ENCODE measurements around the gene PRSS53.

The PRSS53 gene

DNA sequence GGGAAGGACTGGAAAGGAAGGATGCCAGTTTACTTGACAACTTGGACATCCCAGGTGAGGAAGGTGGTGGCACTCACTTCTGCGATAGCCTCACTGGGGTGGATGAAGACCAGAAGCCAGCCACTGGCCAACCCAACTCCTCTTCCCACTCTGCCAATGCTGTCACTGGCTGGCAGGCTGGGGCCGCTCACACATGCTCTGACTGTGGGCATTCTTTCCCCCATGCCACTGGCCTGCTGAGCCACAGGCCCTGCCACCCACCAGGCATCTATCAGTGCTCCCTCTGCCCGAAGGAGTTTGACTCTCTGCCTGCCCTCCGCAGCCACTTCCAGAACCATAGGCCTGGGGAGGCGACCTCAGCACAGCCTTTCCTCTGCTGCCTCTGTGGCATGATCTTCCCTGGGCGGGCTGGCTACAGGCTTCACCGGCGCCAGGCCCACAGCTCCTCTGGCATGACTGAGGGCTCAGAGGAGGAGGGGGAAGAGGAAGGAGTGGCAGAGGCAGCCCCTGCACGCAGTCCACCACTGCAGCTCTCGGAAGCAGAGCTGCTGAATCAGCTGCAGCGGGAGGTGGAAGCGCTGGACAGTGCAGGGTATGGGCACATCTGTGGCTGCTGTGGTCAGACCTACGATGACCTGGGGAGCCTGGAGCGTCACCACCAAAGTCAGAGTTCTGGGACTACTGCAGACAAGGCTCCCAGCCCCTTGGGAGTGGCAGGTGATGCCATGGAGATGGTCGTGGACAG, 10.0 kb downstream of the PRSS53 start:
- no peak overlapping the region for H3K4me3 ChIP-seq (replicated peaks; ENCODE audit: low read depth, low read length)
- no peak for DNase-seq (ENCODE audit: low read depth)
- no peak for TF ChIP-seq CTCF (IDR thresholded peaks at IDR 0.05; ENCODE audit: low read length, missing control alignments)

DNA sequence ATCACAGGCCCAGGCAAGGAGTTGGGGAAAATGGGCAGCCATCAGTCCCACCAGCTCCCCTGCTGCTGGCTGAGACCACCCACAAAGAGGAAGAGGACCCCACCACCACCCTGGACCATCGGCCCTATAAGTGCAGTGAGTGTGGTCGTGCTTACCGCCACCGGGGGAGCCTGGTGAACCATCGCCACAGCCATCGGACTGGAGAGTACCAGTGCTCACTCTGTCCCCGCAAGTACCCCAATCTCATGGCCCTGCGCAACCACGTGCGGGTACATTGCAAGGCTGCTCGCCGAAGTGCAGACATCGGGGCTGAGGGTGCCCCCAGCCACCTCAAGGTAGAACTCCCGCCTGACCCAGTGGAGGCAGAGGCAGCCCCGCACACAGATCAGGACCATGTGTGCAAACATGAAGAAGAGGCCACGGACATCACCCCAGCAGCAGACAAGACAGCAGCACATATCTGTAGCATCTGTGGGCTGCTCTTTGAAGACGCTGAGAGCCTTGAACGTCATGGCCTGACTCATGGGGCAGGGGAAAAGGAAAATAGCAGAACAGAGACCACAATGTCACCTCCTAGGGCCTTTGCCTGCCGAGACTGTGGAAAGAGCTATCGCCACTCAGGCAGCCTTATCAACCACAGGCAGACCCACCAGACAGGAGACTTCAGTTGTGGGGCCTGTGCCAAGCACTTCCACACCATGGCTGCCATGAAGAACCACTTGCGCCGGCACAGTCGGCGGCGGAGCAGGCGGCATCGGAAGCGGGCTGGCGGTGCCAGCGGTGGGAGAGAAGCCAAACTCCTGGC, 10.9 kb downstream of the PRSS53 start:
- no peak for DNase-seq (ENCODE audit: low read depth)
- no peak for TF ChIP-seq CTCF (IDR thresholded peaks at IDR 0.05; ENCODE audit: low read length, missing control alignments)
- H3K4me3 ChIP-seq (replicated peaks; ENCODE audit: low read depth, low read length) = no peak overlapping the region

DNA sequence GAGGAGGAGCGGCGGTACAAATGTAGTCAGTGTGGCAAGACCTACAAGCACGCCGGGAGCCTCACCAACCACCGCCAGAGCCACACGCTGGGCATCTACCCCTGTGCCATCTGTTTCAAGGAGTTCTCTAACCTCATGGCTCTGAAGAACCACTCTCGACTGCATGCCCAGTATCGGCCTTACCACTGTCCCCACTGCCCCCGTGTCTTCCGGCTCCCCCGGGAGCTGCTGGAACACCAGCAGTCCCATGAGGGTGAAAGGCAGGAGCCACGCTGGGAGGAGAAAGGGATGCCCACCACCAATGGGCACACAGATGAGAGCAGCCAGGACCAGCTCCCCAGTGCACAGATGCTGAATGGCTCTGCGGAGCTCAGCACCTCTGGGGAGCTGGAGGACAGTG, 11.7 kb downstream of the PRSS53 start:
- no peak overlapping the region for H3K4me3 ChIP-seq (replicated peaks; ENCODE audit: low read depth, low read length)
- no peak for TF ChIP-seq CTCF (IDR thresholded peaks at IDR 0.05; ENCODE audit: low read length, missing control alignments)
- DNase-seq (ENCODE audit: low read depth) = no peak

- DNase-seq (ENCODE audit: low read depth) = no peak
- no peak overlapping the region for H3K4me3 ChIP-seq (replicated peaks; ENCODE audit: low read depth, low read length)
- TF ChIP-seq CTCF (IDR thresholded peaks at IDR 0.05; ENCODE audit: low read length, missing control alignments) = no peak
These were observed 12.4 kb downstream of the PRSS53 start for GRCh38 chr16:31076319-31076718.

DNA sequence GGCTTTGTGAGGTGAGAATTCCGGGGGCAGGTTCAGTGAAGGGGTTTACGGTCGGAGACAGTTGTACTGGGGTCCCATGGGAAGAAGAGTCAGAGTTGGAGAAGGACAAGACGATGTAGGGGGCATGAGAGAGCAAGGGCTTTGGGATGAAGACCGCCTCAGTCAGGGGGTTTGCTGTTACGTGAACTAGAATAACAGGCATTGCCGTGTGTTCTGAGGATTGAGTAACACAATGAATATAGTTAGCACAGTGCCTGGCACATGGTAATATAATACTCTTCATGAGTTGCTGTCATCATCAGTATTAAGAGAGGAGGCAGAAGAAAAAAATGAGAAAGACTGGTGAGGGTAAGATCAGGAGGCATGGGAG, 13.9 kb downstream of the PRSS53 start:
- no peak for TF ChIP-seq CTCF (IDR thresholded peaks at IDR 0.05; ENCODE audit: low read length, missing control alignments)
- peak; percentile 18 for DNase-seq (ENCODE audit: low read depth)
- peak overlapping the region; percentile 99 for H3K4me3 ChIP-seq (replicated peaks; ENCODE audit: low read depth, low read length)

DNA sequence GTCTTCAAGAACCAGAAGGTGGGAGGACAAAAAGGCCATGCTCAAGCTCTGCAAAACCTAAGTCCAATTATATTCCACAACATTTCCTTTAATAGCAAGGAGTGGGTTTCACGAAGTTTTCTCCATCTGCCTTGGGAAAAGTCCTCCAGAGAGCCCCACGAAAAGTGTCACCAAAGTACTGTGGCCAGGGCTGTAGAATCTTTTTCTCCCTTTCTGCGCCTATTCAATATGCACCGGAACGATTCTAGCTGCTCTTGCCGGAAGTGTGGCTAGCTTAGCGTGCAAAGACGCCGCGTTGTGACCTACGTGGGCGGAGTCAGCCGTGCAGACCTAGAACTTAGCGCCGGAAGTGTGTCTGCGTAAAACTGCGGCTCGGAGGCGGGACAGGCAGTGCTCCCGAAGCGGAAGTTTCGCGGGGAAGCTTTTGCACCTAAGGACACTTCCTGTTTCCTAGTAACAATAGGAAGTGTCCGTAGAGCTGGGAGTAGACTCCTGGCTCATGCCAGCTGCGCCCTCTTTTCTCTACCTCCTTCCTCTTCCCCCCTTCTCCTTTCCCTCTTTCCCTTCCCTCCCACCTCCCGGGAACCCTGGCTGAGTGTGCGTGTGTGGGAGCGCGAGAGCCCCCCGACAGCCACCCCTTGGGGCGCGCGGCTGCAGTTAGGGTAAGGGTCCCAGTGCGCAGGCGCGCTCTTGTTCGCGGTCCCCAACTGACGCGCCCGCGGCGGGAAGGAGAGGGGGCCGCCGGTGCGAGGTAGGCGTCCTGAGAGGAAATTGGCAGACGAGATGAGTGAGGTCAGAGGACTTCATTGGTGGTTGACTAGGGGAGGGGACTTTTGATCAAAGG, 14.6 kb downstream of the PRSS53 start, which contains the start of the genes ZNF646 and ZNF668:
Gene ZNF646, plus strand, starts transcription at position 453 of the 844 bp plus-strand sequence. CDS start 1,903 bp downstream, outside the sequence.
Gene ZNF668, minus strand, starts transcription at position 271 of the 844 bp plus-strand sequence. CDS start 9,781 bp downstream, outside the sequence.
- no peak for TF ChIP-seq CTCF (IDR thresholded peaks at IDR 0.05; ENCODE audit: low read length, missing control alignments)

More for the DNA sequence above, 14.6 kb downstream of the PRSS53 start, which contains the start of the genes ZNF646 and ZNF668:
- peak; percentile 100 for DNase-seq (ENCODE audit: low read depth)
- H3K4me3 ChIP-seq (replicated peaks; ENCODE audit: low read depth, low read length) = peak within 1 kb of the TSS; percentile 99

Measured in fibroblast of pulmonary artery (primary cell).